ENCODE results near the gene TMEM168.
"Not testable (repeated sequence)": the region's sequence is repeated elsewhere in the genome, so short reads cannot be mapped to it uniquely, and the experiment has no call there.

The TMEM168 gene

DNA sequence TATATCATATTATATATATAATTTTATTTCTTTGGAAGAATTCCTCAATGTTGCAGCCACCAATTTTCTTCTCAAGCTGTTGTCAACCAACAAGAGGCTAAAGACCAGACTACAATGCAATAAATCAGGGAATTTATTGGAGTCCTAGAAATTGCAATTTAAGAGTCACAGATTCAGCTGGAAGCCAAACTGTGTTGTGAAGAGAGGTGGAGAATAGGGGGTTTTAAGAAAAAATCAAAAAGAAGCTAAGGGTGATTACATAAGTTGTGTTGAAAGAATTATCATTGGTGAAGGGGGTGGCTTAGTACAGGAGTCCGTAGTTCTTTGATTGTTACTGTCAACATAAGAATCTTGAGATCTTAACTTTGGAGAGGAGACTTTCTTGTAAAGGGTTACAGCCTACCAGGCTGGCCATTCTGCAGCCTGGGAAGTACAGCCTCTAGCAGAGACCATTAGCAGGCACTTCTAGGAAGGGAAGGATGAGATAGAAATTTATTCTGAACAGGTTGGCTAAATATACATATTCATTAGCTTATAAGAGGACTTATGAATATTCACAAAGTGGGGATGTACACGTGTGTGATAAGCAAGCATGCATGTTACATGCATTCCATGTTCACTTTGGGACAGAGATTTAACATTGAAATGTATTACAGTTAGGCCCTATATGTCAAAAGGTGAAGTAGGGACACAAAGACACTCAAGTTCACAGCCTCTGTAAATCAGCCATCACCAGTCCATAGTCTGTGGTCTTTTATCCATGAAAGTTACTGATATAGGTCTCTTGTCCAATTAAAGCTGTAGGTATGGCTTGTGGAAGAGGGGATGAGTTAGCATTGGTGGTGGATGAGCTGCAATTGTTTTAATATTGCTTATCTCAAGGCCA lies 8.3 kb upstream of the TMEM168 start:
- Histone ChIP-seq H3K27me3 (ENCODE audit: control insufficient read depth, insufficient read depth, low read length) (no peaks in the 10 kb centered on the region), H3K9me3 (ENCODE audit: control insufficient read depth, insufficient read depth, low read length) (no peaks in the 10 kb centered on the region), H3K4me1 (ENCODE audit: control insufficient read depth, insufficient read depth, low read length) (no peaks in the 10 kb centered on the region), H3K27ac (ENCODE audit: low read depth, low read length) (no peak overlapping the region), H3K9ac (ENCODE audit: low read depth, low read length) (no peak overlapping the region), H3K4me3 (ENCODE audit: low read depth, low read length) (no peak overlapping the region), H3K36me3 (ENCODE audit: control insufficient read depth, insufficient read depth, low read length) (no peaks in the 10 kb centered on the region)

DNA sequence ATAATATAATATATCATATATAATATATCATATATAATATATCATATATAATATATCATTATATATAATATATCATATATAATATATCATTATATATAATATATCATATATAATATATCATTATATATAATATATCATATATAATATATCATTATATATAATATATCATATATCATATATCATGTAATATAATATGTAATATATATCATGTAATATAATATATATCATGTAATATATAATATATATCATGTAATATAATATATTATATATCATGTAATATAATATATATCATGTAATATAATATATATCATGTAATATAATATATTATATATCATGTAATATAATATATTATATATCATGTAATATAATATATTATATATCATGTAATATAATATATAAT lies 6.4 kb upstream of the TMEM168 start:
- H3K9ac ChIP-seq (ENCODE audit: low read depth, low read length); H3K27ac ChIP-seq (ENCODE audit: low read depth, low read length); H3K4me3 ChIP-seq (ENCODE audit: low read depth, low read length); H3K36me3 ChIP-seq (ENCODE audit: control insufficient read depth, insufficient read depth, low read length); H3K27me3 ChIP-seq (ENCODE audit: control insufficient read depth, insufficient read depth, low read length); H3K9me3 ChIP-seq (ENCODE audit: control insufficient read depth, insufficient read depth, low read length); H3K4me1 ChIP-seq (ENCODE audit: control insufficient read depth, insufficient read depth, low read length): not testable (repeated sequence)

DNA sequence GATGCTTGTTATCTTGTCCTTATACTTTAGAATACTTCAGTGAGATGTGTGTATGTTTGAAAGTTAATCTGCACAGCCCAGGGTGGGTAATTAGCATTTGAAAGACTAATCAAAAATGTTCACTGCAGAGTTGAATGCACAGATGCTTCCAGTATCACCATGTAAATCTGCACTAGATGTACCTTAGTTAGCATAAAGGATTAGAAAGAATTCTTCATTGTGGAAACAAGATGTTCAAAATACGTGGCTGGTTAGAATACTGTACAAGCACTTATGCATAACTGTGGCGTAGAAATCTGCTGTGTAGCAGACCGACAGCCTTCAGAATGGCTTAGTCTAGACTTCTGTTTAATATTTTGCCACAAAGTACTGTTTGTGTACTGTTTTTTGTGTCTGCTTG lies 2.2 kb upstream of the TMEM168 start:
- Histone ChIP-seq H3K9me3 (ENCODE audit: control insufficient read depth, insufficient read depth, low read length) (no peaks in the 10 kb centered on the region), H3K4me3 (ENCODE audit: low read depth, low read length) (no peak overlapping the region), H3K27me3 (ENCODE audit: control insufficient read depth, insufficient read depth, low read length) (no peaks in the 10 kb centered on the region), H3K27ac (ENCODE audit: low read depth, low read length) (no peak overlapping the region), H3K36me3 (ENCODE audit: control insufficient read depth, insufficient read depth, low read length) (no peaks in the 10 kb centered on the region), H3K4me1 (ENCODE audit: control insufficient read depth, insufficient read depth, low read length) (0 out of 2 replicates have a peak, but pooled peaks cover 5% of the 10 kb centered on the region), H3K9ac (ENCODE audit: low read depth, low read length) (no peak overlapping the region)

DNA sequence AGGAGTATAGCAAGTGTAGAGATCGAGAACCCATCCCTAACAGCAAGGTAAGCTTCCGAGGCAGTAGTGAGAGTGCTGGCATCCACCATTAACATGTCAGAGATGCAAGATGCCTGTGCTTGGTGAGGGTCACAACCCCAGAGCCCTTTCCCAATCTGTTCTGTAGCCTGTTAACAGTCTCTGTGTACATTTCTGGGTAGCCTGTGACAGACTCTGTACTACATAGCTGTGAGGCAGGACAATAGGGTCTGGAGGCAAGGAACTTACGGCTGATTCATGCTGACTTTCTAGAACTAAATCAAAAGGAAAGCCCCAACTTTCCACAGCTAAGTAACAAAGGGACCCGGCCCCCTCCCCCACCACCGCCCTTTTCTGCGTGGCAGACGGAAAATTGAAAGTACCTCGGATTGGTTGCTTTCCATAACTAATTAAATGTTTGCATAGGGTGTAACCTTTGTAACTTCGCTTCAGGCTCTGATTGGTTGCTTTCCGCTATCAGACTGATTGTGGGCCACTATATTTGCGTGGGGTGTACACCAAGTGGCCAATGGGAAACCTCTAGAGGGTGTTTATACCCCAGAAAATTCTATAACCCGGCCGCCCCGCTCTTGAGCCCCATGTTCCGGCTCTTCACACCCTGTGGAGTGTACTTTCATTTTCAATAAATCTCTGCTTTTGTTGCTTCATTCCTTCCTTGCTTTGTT lies 1.4 kb upstream of the TMEM168 start:
- Histone ChIP-seq H3K4me1 (ENCODE audit: control insufficient read depth, insufficient read depth, low read length) (0 out of 2 replicates have a peak, but pooled peaks cover 5% of the 10 kb centered on the region), H3K4me3 (ENCODE audit: low read depth, low read length) (no peak overlapping the region), H3K9me3 (ENCODE audit: control insufficient read depth, insufficient read depth, low read length) (no peaks in the 10 kb centered on the region), H3K27ac (ENCODE audit: low read depth, low read length) (no peak overlapping the region), H3K36me3 (ENCODE audit: control insufficient read depth, insufficient read depth, low read length) (no peaks in the 10 kb centered on the region), H3K9ac (ENCODE audit: low read depth, low read length) (no peak overlapping the region), H3K27me3 (ENCODE audit: control insufficient read depth, insufficient read depth, low read length) (no peaks in the 10 kb centered on the region)

DNA sequence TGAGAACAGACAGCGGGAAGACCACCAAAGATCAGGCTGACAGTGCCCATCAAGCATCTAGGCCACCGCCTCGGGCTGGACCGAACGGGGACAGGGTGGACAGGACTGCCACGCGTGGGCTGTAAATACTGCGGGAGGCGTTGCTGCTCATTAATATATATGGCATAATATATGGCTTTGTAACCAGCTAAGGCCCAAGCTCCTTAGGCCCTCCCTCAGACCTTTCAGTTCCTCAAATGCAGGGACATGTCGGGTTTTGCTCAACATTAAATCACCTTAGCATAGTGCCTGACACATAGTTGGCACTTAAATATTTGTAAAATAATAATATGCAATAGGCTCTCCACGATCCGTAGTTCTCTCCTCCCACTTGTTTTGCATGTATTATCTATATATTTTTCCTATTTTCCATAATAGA lies 402 bp upstream of the TMEM168 start:
- Histone ChIP-seq H3K27me3 (ENCODE audit: control insufficient read depth, insufficient read depth, low read length) (no peaks in the 10 kb centered on the region), H3K36me3 (ENCODE audit: control insufficient read depth, insufficient read depth, low read length) (no peaks in the 10 kb centered on the region), H3K9me3 (ENCODE audit: control insufficient read depth, insufficient read depth, low read length) (no peaks in the 10 kb centered on the region), H3K4me3 (ENCODE audit: low read depth, low read length) (peak overlapping the region; percentile 77), H3K9ac (ENCODE audit: low read depth, low read length) (peak overlapping the region; percentile 90), H3K4me1 (ENCODE audit: control insufficient read depth, insufficient read depth, low read length) (0 out of 2 replicates have a peak, but pooled peaks cover 5% of the 10 kb centered on the region), H3K27ac (ENCODE audit: low read depth, low read length) (no peak overlapping the region)

DNA sequence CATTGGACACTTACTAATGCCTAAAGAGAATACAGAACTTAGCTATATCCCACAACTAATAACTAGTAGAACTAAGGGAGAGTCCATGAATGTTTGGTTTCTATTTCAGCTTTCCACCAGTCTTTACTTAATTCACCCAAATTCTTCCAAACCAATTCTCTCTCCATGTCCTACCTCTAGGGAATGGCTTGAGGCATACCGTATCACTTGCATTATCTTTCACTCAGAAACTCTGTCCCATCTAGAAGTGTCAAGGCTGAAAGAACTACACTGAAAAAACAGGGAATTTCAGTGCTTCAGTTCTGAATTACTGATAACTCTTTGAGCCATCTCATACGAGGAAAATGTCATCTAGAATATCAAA lies 758 bp downstream of the TMEM168 start:
- H3K27me3 ChIP-seq (ENCODE audit: control insufficient read depth, insufficient read depth, low read length) = no peaks in the 10 kb centered on the region
- H3K4me1 ChIP-seq (ENCODE audit: control insufficient read depth, insufficient read depth, low read length) = 0 out of 2 replicates have a peak, but pooled peaks cover 5% of the 10 kb centered on the region
- H3K4me3 ChIP-seq (ENCODE audit: low read depth, low read length) = peak overlapping the region; percentile 77
- no peaks in the 10 kb centered on the region for H3K36me3 ChIP-seq (ENCODE audit: control insufficient read depth, insufficient read depth, low read length)
- H3K9ac ChIP-seq (ENCODE audit: low read depth, low read length) = peak overlapping the region; percentile 90
- no peaks in the 10 kb centered on the region for H3K9me3 ChIP-seq (ENCODE audit: control insufficient read depth, insufficient read depth, low read length)
- H3K27ac ChIP-seq (ENCODE audit: low read depth, low read length) = peak overlapping the region; percentile 87

DNA sequence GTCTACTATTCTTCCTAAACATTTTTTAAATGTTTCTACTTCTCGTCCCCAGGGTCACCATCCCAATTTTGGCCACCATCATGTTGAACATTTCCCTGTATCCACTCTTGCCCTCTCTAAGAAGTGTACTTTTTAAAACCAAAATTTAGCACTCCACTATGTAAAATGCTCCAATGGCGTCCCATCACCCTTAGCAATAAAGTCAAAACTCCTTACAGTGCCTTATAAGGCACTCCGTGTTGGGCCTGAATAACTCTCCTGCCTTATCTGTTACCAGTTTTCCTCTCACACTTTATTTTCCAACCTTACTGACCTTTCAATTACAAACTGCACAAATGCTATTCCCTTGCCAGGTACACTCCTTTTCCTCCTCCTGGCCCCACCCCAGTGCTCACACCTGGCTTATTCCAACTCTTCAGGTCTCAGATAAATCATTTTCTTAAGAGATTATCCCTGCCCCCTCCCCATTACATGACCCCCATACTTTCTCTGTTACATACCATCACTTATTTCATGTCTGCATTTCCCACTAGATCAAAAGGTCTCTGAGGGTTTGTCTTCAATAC lies 1.3 kb downstream of the TMEM168 start:
- H3K27ac ChIP-seq (ENCODE audit: low read depth, low read length) = no peak overlapping the region
- no peaks in the 10 kb centered on the region for H3K27me3 ChIP-seq (ENCODE audit: control insufficient read depth, insufficient read depth, low read length)
- H3K4me3 ChIP-seq (ENCODE audit: low read depth, low read length) = peak overlapping the region; percentile 77
- H3K36me3 ChIP-seq (ENCODE audit: control insufficient read depth, insufficient read depth, low read length) = no peaks in the 10 kb centered on the region
- no peak overlapping the region for H3K9ac ChIP-seq (ENCODE audit: low read depth, low read length)
- H3K9me3 ChIP-seq (ENCODE audit: control insufficient read depth, insufficient read depth, low read length) = no peaks in the 10 kb centered on the region
- 0 out of 2 replicates have a peak, but pooled peaks cover 5% of the 10 kb centered on the region for H3K4me1 ChIP-seq (ENCODE audit: control insufficient read depth, insufficient read depth, low read length)

DNA sequence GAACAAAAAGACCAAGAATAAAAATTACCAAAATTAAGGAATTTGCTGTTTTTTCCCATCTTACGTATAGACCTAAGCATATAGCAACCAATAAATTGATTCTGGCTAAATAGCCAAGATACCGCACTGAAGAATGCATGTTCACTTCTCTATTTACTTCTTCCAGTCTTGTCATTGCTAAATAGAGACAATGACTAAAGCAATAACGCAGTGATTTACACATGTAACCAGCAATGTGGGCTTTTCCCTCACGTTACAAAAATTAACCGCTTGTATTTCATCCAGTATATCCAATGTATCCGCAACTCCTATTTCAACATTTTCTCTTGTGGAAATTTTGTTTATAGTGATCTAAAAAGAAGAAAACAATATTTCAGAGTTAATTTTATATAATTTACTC lies 5.6 kb downstream of the TMEM168 start:
- H3K27me3 ChIP-seq (ENCODE audit: control insufficient read depth, insufficient read depth, low read length) = no peaks in the 10 kb centered on the region
- H3K4me3 ChIP-seq (ENCODE audit: low read depth, low read length) = no peak overlapping the region
- H3K9me3 ChIP-seq (ENCODE audit: control insufficient read depth, insufficient read depth, low read length) = no peaks in the 10 kb centered on the region
- peaks cover 10% of the 10 kb centered on the region; the same call in 1 of the 2 replicates for H3K4me1 ChIP-seq (ENCODE audit: control insufficient read depth, insufficient read depth, low read length)
- no peak overlapping the region for H3K9ac ChIP-seq (ENCODE audit: low read depth, low read length)
- H3K27ac ChIP-seq (ENCODE audit: low read depth, low read length) = no peak overlapping the region
- H3K36me3 ChIP-seq (ENCODE audit: control insufficient read depth, insufficient read depth, low read length) = 0 out of 2 replicates have a peak, but pooled peaks cover 9% of the 10 kb centered on the region

DNA sequence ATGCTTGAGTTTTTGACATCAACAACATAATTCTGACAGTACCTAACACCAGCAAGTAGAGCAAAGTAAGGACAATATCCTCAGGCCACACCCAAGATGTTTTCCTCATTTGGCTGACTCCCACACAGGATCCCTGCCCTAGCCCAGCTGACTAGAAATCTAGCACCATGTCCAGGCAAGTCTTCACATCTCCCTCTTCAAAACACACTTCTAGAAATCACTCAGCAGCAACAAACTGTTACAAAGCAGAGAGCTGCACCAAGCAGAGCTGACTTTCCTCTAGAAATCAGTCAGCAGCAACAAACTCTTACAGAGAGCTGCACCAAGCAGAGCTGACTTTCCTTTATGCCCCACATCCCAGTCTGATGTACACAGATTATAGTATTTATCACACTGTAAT lies 7.7 kb downstream of the TMEM168 start:
- Histone ChIP-seq H3K4me1 (ENCODE audit: control insufficient read depth, insufficient read depth, low read length) (peaks cover 5% of the 10 kb centered on the region; the same call in 1 of the 2 replicates), H3K27me3 (ENCODE audit: control insufficient read depth, insufficient read depth, low read length) (no peaks in the 10 kb centered on the region), H3K4me3 (ENCODE audit: low read depth, low read length) (no peak overlapping the region)

DNA sequence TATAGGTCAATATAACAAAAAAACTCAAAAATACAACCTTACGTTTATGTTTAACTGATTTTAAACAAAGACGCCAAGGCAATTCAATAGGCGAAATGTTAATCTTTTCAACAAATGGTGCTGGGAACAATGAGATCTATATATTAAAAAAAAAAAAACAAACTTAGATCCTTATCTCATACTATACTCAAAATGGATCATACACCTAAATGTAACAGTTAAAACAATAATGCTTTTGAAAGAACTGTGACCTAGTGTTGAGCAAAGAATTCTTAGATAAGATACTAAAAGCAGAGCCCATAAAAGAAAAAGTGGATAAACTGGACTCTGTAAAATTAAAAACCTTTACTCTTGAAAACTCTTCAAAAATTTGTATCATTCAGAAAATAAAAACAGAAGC lies 8.6 kb downstream of the TMEM168 start:
- Histone ChIP-seq H3K27me3 (ENCODE audit: control insufficient read depth, insufficient read depth, low read length) (no peaks in the 10 kb centered on the region), H3K9me3 (ENCODE audit: control insufficient read depth, insufficient read depth, low read length) (no peaks in the 10 kb centered on the region), H3K9ac (ENCODE audit: low read depth, low read length) (no peak overlapping the region), H3K27ac (ENCODE audit: low read depth, low read length) (no peak overlapping the region), H3K36me3 (ENCODE audit: control insufficient read depth, insufficient read depth, low read length) (0 out of 2 replicates have a peak, but pooled peaks cover 9% of the 10 kb centered on the region), H3K4me1 (ENCODE audit: control insufficient read depth, insufficient read depth, low read length) (peaks cover 5% of the 10 kb centered on the region; the same call in 1 of the 2 replicates), H3K4me3 (ENCODE audit: low read depth, low read length) (no peak overlapping the region)

More for the DNA sequence above, 7.7 kb downstream of the TMEM168 start:
- Histone ChIP-seq H3K9me3 (ENCODE audit: control insufficient read depth, insufficient read depth, low read length) (no peaks in the 10 kb centered on the region), H3K27ac (ENCODE audit: low read depth, low read length) (no peak overlapping the region), H3K9ac (ENCODE audit: low read depth, low read length) (no peak overlapping the region), H3K36me3 (ENCODE audit: control insufficient read depth, insufficient read depth, low read length) (0 out of 2 replicates have a peak, but pooled peaks cover 9% of the 10 kb centered on the region)
